GM12865 (cell line): ENCODE measurements around the gene ANKH.

Experiments used
- DNase-seq: peaks from one replicate; pipeline ENCODE4 v3.0.0; 2010; ENCODE audit warnings: low read depth
- H3K4me3 ChIP-seq: 2 replicates; pipeline ENCODE4 v1.5.1; 2011; ENCODE audit warnings: mild to moderate bottlenecking, low read depth, low read length, control low read depth
- CTCF ChIP-seq: IDR thresholded peaks from 2 replicates; pipeline ENCODE4 v1.5.1; 2011; ENCODE audit warnings: low read length, control low read depth, low read depth, inconsistent platforms; ENCODE audit not compliant: insufficient read depth; ENCODE audit errors: missing control alignments

The ANKH gene

GRCh38 chr5:14732991-14733390, 138.6 kb downstream of the ANKH start:
- DNase-seq, result no peak
- H3K4me3 ChIP-seq, result no peak overlapping the region
- TF ChIP-seq CTCF, result no peak

GRCh38 chr5:14730881-14731280, 140.7 kb downstream of the ANKH start:
- no peak overlapping the region for H3K4me3 ChIP-seq
- no peak for TF ChIP-seq CTCF
- DNase-seq, result no peak

GRCh38 chr5:14730466-14730865, 141.1 kb downstream of the ANKH start:
- no peak for TF ChIP-seq CTCF
- DNase-seq, result no peak
- H3K4me3 ChIP-seq, result no peak overlapping the region

GRCh38 chr5:14729448-14730385, 141.9 kb downstream of the ANKH start:
- no peak overlapping the region for H3K4me3 ChIP-seq
- no peak for DNase-seq
- no peak for TF ChIP-seq CTCF

- no peak for DNase-seq
- TF ChIP-seq CTCF, result no peak
Measured at GRCh38 chr5:14728459-14728938, 143.1 kb downstream of the ANKH start.

GRCh38 chr5:14727928-14728458, 143.6 kb downstream of the ANKH start:
- no peak for TF ChIP-seq CTCF
- DNase-seq, result no peak
- no peak overlapping the region for H3K4me3 ChIP-seq

More at GRCh38 chr5:14728459-14728938, 143.1 kb downstream of the ANKH start:
- H3K4me3 ChIP-seq, result no peak overlapping the region
